ENCODE measurements around the gene TLCD3A.
"Not testable (repeated sequence)": the region's sequence is repeated elsewhere in the genome, so short reads cannot be mapped to it uniquely, and the experiment has no call there.

The TLCD3A gene

DNA sequence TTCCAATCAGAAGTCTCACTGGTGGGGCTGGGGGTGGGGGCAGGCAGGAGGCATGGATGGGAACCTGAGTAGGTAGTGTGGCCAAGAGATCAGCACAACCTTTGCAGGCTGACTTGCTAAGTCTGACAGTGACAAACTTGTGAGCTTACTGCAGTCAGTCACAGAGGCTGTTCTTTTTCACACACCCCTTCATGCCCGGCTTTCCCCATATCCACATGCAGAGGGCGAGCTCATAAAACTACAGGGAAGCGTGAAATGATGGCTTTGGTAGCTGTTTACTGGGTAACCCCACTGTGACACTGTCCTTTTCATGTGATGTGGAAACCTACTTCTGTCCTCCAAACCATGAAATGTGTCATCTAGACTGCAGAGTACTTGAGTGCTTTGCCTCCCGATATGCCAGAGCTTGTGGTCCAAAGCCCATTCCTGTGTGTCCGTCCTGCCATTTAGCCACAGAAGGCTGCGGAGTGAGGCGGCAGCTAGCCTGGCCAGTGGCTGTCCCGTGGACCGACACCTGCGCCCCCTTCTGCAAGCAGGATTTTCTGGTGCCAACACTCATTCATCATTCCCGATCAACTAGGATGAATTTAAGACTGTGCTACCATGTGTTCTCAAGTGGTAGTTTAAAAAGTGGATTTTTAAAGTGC lies 9.9 kb downstream of the TLCD3A start:
- H3K4me3 ChIP-seq = no peak overlapping the region
- TF ChIP-seq, protein P1, sequence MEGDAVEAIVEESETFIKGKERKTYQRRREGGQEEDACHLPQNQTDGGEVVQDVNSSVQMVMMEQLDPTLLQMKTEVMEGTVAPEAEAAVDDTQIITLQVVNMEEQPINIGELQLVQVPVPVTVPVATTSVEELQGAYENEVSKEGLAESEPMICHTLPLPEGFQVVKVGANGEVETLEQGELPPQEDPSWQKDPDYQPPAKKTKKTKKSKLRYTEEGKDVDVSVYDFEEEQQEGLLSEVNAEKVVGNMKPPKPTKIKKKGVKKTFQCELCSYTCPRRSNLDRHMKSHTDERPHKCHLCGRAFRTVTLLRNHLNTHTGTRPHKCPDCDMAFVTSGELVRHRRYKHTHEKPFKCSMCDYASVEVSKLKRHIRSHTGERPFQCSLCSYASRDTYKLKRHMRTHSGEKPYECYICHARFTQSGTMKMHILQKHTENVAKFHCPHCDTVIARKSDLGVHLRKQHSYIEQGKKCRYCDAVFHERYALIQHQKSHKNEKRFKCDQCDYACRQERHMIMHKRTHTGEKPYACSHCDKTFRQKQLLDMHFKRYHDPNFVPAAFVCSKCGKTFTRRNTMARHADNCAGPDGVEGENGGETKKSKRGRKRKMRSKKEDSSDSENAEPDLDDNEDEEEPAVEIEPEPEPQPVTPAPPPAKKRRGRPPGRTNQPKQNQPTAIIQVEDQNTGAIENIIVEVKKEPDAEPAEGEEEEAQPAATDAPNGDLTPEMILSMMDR (IDR thresholded peaks at IDR 0.05) = no peak
- H3K27ac ChIP-seq = no peak overlapping the region
- no peak for DNase-seq (ENCODE audit: low spot score)

DNA sequence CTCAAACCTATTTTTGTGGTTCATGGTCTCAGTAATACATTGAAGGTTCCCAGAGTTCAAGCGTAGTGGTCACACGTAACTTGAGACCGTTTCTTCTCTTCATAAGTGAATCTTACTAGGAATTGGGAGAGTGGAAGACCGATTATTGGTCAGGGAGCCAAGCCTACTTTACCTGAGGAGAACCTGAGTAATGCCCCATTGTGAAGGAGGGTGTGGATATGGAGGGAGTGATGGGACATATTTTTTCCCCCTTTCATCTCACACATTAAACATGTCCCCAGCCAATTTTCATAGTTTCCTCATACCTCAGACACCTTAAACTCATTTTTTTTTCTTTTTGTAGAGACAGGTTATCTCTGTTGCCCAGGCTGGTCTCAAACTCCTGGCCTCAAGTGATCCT lies 10.7 kb downstream of the TLCD3A start:
- DNase-seq (ENCODE audit: low spot score) = no peak
- TF ChIP-seq, protein P1 (IDR thresholded peaks at IDR 0.05) = no peak
- Histone ChIP-seq H3K27ac (no peak overlapping the region), H3K4me3 (no peak overlapping the region)

DNA sequence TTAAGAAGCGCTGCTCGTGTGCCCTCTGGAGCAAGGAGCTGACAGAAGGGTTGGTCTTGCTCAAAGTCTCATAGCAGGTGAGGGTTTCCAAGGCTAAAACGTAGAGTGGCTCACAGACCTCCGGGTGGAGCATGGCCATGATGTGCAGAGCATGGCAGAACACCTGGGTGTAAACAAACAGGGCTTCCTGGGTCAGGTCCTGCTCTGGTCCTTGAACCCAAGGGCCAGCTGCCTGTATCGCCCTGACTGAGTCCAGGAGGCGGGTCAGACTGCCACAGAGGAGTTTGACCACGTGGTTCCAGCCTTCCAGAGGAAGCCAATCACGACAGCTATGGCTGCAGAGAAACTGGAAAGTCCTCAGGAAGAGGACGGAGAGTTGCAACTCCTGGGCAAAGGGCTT lies 12.5 kb downstream of the TLCD3A start:
- no peak for DNase-seq (ENCODE audit: low spot score)
- TF ChIP-seq, protein P1 (IDR thresholded peaks at IDR 0.05) = no peak
- Histone ChIP-seq H3K27ac (no peak overlapping the region), H3K4me3 (no peak overlapping the region)

DNA sequence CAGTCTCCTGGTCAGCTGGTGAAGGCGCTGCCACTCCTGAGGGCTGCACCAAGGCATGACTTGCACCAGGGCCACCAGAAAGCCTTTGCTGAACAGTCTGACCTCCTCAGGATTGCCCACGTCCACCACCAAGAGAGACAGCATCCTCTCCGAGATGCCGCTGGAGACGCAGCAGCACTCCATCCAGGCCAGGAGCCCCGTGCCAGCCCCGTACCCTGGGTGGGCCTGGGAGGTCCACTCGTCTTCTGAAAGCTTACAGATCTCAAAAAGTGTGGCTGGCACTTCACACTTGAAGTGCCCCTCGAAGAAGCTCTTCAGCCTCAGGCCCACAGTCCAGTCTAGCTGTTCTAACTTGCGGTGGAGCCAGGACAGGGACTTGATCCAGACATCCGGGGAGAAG lies 13.0 kb downstream of the TLCD3A start:
- no peak for DNase-seq (ENCODE audit: low spot score)
- Histone ChIP-seq H3K27ac (no peak overlapping the region), H3K4me3 (no peak overlapping the region)
- TF ChIP-seq, protein P1 (IDR thresholded peaks at IDR 0.05) = no peak

DNA sequence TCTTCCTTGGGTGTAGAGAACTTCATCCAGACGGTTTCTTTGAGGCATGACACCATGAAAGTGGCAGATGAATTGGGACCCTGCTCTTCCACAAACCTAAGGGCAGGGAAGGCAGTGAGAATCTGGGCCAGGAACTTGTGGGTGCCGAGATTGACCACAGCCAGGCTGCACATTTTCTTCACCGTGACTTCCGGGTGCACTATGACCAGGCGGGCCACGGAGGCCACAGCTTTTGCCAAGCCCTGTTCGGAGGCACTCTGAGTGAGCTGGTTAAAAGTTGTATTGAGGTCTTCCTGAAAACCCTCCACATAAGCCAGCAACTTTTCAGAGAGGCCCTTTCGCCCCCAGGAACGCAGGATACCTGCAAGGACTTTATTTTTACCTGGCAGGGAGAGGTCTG lies 13.8 kb downstream of the TLCD3A start:
- TF ChIP-seq, protein P1 (IDR thresholded peaks at IDR 0.05) = no peak
- Histone ChIP-seq H3K27ac (no peak overlapping the region), H3K4me3 (no peak overlapping the region)
- no peak for DNase-seq (ENCODE audit: low spot score)

DNA sequence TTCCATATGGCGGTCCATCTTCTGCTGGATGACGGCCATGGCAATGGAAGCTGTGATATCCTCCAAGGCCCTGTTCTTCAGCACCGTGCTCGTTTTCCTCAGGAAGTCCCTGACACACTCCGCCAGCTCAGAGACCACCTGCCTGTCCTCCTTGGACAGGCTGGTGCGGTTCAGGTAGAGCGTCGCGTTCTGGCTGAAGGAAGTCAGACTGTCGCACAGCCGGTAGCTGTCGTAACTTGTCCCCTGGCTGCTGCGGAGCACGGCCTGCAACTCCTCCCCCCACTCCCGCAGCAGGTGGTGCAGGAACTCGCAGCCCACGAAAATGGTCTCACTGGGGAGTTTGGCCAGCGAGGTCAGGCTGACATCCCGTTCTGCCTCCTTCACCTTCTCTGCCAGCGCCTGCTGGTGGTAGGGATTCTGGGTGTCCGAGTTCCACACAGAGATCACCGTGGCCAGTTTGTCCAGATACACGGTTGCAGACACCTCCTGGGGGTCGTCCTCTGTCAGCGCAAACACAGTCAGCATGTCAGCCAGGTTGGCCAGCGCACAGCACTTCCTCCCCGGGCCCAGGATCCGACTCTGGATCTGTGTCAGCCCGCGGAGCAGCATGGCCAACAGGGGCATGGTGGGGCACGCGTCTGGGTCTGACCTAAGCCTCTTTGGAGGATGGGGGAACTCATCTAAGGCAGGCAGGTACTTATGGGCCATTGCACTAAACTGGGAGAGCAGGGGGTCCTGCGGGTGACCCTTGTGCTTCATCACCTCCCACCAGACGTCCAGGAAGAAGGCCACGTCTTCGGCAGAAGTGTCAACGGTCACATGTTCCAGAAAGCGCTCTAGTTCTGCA lies 14.6 kb downstream of the TLCD3A start:
- TF ChIP-seq, protein P1 (IDR thresholded peaks at IDR 0.05) = no peak
- H3K4me3 ChIP-seq = no peak overlapping the region
- no peak for DNase-seq (ENCODE audit: low spot score)
- no peak overlapping the region for H3K27ac ChIP-seq

DNA sequence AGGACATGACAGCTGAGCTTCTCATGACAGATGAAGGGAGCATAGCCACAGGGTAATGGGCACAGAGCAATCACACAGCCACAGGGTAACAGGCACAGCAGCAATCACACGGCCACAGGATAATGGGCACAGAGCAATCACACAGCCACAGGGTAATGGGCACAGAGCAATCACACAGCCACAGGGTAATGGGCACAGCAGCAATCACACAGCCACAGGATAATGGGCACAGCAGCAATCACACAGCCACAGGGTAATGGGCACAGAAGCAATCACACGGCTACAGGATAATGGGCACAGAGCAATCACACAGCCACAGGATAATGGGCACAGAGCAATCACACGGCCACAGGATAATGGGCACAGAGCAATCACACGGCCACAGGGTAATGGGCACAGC lies 16.2 kb downstream of the TLCD3A start:
- DNase-seq (ENCODE audit: low spot score); H3K27ac ChIP-seq; H3K4me3 ChIP-seq: not testable (repeated sequence)

DNA sequence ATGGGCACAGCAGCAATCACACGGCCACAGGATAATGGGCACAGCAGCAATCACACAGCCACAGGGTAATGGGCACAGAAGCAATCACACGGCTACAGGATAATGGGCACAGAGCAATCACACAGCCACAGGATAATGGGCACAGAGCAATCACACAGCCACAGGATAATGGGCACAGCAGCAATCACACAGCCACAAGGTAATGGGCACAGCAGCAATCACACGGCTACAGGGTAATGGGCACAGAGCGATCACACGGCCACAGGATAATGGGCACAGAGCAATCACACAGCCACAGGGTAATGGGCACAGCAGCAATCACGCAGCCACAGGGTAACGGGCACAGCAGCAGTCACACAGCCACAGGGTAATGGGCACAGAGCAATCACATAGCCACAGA lies 17.0 kb downstream of the TLCD3A start:
- not testable (repeated sequence) for DNase-seq (ENCODE audit: low spot score); H3K4me3 ChIP-seq; H3K27ac ChIP-seq

Data from coronary artery (tissue), 2 donors.